Activated CD4-positive, alpha-beta T cell treated with anti-CD3 and anti-CD28 coated beads for 36 hours (primary cell): ENCODE measurements around the gene FARS2. TPM values are rescaled to one million over a fixed set of nuclear protein-coding genes. Genes with fewer than 3 reads are reported as not detected.

ENCODE experiments used
- ATAC-seq: fragments of 200-7000 bp; cut with Tn5 transposase; one replicate; pipeline ENCODE4 v1.10.0; 2021; ENCODE audit warnings: mild to moderate bottlenecking, moderate library complexity
- CTCF ChIA-PET: fragments of 350-600 bp; sonication (Branson Sonifier 250); formaldehyde crosslinking; loops from one replicate; lab custom pipeline; 2021; ENCODE audit warnings: antibody characterized with exemption; lab: Charles Lee
- POLR2A ChIA-PET: fragments of 350-600 bp; sonication (Branson Sonifier 250); formaldehyde crosslinking; loops from one replicate; lab custom pipeline; 2021; ENCODE audit warnings: antibody characterized with exemption, inconsistent platforms; lab: Charles Lee
- DNase-seq: peaks from one replicate; pipeline ENCODE4 v3.0.0-alpha.2; 2020
- H3K27ac Mint-ChIP-seq: one replicate; pipeline ENCODE4 v1.8.0; 2021; ENCODE audit warnings: mixed read lengths
- H3K27me3 Mint-ChIP-seq: one replicate; pipeline ENCODE4 v1.8.0; 2021; ENCODE audit warnings: mixed read lengths
- H3K36me3 Mint-ChIP-seq: one replicate; pipeline ENCODE4 v1.8.0; 2021; ENCODE audit warnings: low read depth, mixed read lengths
- H3K4me1 Mint-ChIP-seq: one replicate; pipeline ENCODE4 v1.8.0; 2021; ENCODE audit warnings: mixed read lengths
- H3K4me3 Mint-ChIP-seq: one replicate; pipeline ENCODE4 v1.8.0; 2021; ENCODE audit warnings: mild to moderate bottlenecking, moderate library complexity, mixed read lengths
- H3K9me3 Mint-ChIP-seq: one replicate; pipeline ENCODE4 v1.8.0; 2021; ENCODE audit warnings: low read depth, mixed read lengths
- intact Hi-C, 2 experiments: fragments of 100-400 bp; cut with DNase I in 1 of 2; cut with micrococcal nuclease in 1 of 2; formaldehyde crosslinking; loops; one replicate each; pipeline versions ENCODE4 v1.14.2 to v1.15.1; 2022 to 2024; cut with DNase I, micrococcal nuclease
- total RNA-seq, 2 experiments: library from RNA; stranded (reverse); gene quantifications; one replicate each; pipeline ENCODE4 v1.2.3, GENCODE V29; 2021

The FARS2 gene
- total RNA-seq, 2 experiments from 2014 or later = 17.6 to 18.4 TPM

DNA sequence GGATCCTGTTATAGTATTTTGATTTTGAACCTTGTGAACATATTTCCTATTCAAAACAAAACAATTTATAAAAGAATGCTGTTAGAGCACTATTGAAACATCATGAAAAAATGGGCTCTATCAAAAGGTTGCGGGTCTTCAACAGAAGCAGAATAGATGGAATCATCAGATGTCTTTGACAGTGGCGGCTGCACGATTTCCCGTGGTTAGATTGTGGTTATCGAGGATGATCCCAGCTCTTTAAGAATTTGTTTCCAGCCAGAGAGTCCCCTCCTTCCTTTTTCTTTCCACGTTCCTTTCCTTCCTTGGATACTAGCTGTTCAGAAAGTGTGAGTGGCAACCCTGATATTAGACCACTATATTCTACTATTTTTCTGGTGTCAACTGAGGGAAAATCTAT, 163.4 kb downstream of the FARS2 start:
- H3K4me3 Mint-ChIP-seq = no peak overlapping the region
- ChIA-PET CTCF (no interaction called here), POLR2A (no interaction called here)
- H3K9me3 Mint-ChIP-seq = no peaks in the 10 kb centered on the region
- H3K27me3 Mint-ChIP-seq = no peaks in the 10 kb centered on the region
- ATAC-seq (no peak), DNase-seq (no peak)
- H3K36me3 Mint-ChIP-seq = peaks cover 4% of the 10 kb centered on the region
- intact Hi-C loops = no loop called here
- no peak overlapping the region for H3K27ac Mint-ChIP-seq
- peaks cover 4% of the 10 kb centered on the region for H3K4me1 Mint-ChIP-seq

DNA sequence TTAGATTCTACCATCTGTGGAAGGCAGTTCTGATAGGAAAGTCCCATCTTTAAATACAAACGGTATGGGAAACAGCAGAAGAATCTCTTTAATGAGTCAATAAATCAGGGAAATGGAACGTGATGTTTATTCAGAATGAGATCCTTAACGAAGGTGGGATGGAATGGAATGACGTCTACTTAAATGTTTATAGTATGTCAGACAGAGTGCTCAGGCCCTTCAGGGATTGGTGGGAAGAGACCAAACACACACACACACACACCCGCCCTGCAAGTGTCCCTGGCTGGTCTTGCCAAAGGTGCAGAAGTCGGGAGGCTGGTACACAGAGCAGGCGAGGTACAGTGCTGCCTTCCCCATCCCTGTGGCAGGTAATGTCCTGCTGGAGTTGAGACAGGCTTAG, 164.0 kb downstream of the FARS2 start:
- ATAC-seq (no peak), DNase-seq (no peak)
- no peak overlapping the region for H3K27ac Mint-ChIP-seq
- no peaks in the 10 kb centered on the region for H3K9me3 Mint-ChIP-seq
- no peak overlapping the region for H3K4me3 Mint-ChIP-seq
- POLR2A ChIA-PET = no interaction called here
- intact Hi-C loops = no loop called here
- H3K36me3 Mint-ChIP-seq = no peaks in the 10 kb centered on the region
- H3K4me1 Mint-ChIP-seq = peaks cover 4% of the 10 kb centered on the region
- no peaks in the 10 kb centered on the region for H3K27me3 Mint-ChIP-seq
- CTCF ChIA-PET = no interaction called here

DNA sequence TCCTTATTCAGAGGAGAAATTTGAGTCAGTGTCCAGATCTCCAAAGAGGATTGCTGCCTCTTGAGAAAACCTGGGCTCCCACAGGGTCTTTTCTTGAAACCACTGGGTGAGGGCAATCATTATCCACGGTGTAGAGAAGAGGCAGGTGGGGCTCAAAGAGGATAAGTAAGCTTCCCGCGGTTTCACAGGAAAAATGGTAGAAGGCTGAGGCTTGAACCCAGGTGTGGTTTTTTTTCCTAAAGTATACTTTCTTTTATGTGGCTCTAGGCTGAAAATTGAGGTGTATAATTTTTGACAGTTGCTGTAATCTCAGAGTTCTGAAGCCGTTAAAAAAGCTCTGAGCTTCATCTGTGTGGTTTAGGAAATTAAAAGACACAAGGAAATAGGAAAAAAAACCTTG, 164.5 kb downstream of the FARS2 start:
- H3K9me3 Mint-ChIP-seq = no peaks in the 10 kb centered on the region
- ATAC-seq (no peak), DNase-seq (no peak)
- CTCF ChIA-PET = no interaction called here
- intact Hi-C loops = no loop called here
- no peak overlapping the region for H3K27ac Mint-ChIP-seq
- no peak overlapping the region for H3K4me3 Mint-ChIP-seq
- H3K36me3 Mint-ChIP-seq = peaks cover 2% of the 10 kb centered on the region
- H3K4me1 Mint-ChIP-seq = peaks cover 4% of the 10 kb centered on the region
- no peaks in the 10 kb centered on the region for H3K27me3 Mint-ChIP-seq
- POLR2A ChIA-PET = no interaction called here

DNA sequence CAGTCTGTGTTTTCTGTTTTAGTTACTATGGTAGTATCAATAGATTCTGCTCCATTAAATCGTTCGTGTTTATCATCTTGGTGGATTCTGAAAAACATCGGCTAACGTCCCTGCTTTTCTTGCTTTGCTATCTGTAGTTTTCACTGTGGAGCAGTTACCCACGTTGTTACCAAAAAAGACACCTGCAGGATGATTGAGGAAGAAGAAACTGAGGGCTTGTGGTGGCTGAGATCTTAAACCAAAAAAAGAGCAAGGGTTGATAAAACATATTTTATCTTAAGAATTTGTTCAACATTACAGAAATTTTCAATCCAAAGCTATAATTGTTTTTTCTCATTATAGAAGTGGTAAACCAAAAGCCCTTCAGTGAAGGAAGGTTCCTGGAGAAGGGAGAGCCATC, 166.3 kb downstream of the FARS2 start:
- peaks cover 8% of the 10 kb centered on the region for H3K36me3 Mint-ChIP-seq
- H3K27ac Mint-ChIP-seq = no peak overlapping the region
- intact Hi-C loops = no loop called here
- ChIA-PET POLR2A (no interaction called here), CTCF (no interaction called here)
- H3K27me3 Mint-ChIP-seq = no peaks in the 10 kb centered on the region
- DNase-seq = no peak
- H3K9me3 Mint-ChIP-seq = no peaks in the 10 kb centered on the region
- H3K4me1 Mint-ChIP-seq = peaks cover 4% of the 10 kb centered on the region
- H3K4me3 Mint-ChIP-seq = no peak overlapping the region
- ATAC-seq = no peak

DNA sequence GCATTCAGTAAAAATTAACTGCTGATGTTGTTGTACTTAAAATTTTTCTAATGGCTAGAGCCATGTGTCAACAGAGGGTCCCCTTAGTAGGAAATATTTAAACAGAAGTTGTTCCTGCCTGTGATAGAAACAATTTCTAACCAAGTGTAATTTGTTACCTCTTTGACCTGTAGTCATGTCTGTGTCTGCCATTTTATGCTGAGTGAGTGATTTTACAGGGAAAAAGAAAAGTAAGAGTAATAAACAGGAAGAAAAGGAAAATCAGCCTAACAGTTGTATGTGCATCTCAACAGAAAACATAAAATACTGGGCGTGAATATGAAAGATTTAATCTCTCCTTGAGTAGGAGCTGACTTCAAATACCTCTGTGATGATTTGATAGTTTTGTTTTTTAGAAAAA, 172.0 kb downstream of the FARS2 start:
- Mint-ChIP-seq H3K9me3 (peaks cover 8% of the 10 kb centered on the region), H3K27ac (no peak overlapping the region), H3K4me3 (no peak overlapping the region), H3K27me3 (no peaks in the 10 kb centered on the region), H3K36me3 (peaks cover 56% of the 10 kb centered on the region), H3K4me1 (no peaks in the 10 kb centered on the region)
- DNase-seq (no peak), ATAC-seq (no peak)
- ChIA-PET CTCF (no interaction called here), POLR2A (no interaction called here)
- intact Hi-C loops = no loop called here

DNA sequence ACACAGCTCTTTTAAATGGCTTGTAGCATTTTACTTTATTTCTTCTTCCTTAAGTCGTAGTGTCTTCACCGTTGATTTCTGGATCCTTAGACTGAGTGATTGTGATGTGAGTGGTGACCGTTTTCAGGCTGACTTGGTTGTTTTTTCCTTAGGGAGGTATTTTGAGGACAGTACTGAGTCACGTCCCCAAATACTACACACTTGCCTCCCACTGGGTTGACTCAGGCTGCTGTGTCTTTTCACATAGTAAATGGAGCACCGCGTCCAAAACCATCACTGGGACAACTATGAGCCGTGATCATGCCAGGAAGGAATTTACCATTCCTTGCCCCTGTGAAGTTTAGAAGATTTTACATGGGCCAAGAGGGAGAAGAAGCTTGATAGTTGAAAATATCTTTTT, 174.1 kb downstream of the FARS2 start:
- intact Hi-C loops = no loop called here
- H3K27me3 Mint-ChIP-seq = no peaks in the 10 kb centered on the region
- CTCF ChIA-PET = interaction anchor here (0.6 kb wide), 1 partner anchor 261 kb away, joined by 3 read pairs; no protein-coding TSS in a partner anchor
- no peak overlapping the region for H3K27ac Mint-ChIP-seq
- peaks cover 7% of the 10 kb centered on the region for H3K4me1 Mint-ChIP-seq
- no peak for ATAC-seq
- peaks cover 61% of the 10 kb centered on the region for H3K36me3 Mint-ChIP-seq
- H3K9me3 Mint-ChIP-seq = peaks cover 8% of the 10 kb centered on the region
- DNase-seq = no peak
- no peak overlapping the region for H3K4me3 Mint-ChIP-seq
- POLR2A ChIA-PET = no interaction called here

DNA sequence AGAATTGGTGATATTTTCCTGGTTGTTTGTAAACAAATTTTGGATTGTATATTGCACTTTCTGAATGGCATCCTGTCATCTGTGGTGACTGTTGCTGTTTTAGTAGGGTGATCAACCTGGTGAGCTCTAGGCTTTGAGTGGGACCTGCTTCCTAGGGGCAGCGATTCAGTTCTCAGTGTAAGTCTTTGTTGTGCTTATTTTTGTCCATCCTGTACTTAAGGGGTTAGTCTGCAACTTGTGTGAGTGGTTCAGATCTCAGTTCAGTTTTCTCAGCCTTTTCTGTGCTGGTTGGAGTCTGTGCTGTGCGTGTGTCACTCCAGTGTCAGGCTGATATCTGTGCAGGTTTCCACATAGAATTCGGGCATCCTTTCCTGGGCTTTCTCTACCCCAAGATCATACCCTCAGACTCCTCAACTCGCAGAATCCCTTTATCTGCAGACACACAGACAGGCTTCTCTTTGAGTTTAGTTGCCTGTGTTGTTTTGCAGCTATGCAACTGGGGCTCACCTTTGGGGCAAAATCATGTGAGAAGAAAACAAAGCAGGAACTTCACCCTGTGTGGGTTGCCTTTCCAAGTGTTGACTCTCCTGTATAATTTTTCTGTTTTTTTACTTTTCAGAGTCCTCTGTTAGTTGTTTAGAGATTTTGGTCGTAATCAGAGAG, 177.7 kb downstream of the FARS2 start:
- POLR2A ChIA-PET = no interaction called here
- Mint-ChIP-seq H3K9me3 (peaks cover 8% of the 10 kb centered on the region), H3K27me3 (no peaks in the 10 kb centered on the region), H3K4me3 (no peak overlapping the region), H3K4me1 (peaks cover 8% of the 10 kb centered on the region), H3K27ac (no peak overlapping the region), H3K36me3 (peaks cover 40% of the 10 kb centered on the region)
- ATAC-seq (no peak), DNase-seq (no peak)
- CTCF ChIA-PET = no interaction called here
- intact Hi-C loops = no loop called here

DNA sequence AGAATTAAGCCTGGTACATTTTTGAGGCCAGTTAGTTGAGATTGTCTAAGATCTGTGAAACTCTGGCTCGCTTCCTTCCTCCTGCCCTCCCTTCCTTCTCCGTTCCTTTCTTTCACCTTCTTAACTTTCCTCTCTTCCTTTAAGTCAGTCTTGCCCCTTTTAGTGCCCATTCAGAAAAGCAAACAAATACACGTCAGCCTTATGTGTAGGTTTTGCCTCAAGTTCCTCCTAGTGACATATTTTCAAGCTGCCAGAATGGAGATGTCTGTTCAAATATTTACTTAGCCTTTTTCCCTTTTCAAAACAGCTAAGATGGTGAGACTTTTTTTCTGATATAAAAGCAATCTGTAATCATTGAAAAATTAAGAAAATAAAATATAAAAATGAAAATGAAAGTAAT, 178.4 kb downstream of the FARS2 start:
- no peak overlapping the region for H3K4me3 Mint-ChIP-seq
- CTCF ChIA-PET = no interaction called here
- H3K9me3 Mint-ChIP-seq = peaks cover 8% of the 10 kb centered on the region
- peaks cover 8% of the 10 kb centered on the region for H3K4me1 Mint-ChIP-seq
- DNase-seq (no peak), ATAC-seq (no peak)
- POLR2A ChIA-PET = no interaction called here
- no peak overlapping the region for H3K27ac Mint-ChIP-seq
- intact Hi-C loops = no loop called here
- H3K36me3 Mint-ChIP-seq = peaks cover 36% of the 10 kb centered on the region
- H3K27me3 Mint-ChIP-seq = no peaks in the 10 kb centered on the region

DNA sequence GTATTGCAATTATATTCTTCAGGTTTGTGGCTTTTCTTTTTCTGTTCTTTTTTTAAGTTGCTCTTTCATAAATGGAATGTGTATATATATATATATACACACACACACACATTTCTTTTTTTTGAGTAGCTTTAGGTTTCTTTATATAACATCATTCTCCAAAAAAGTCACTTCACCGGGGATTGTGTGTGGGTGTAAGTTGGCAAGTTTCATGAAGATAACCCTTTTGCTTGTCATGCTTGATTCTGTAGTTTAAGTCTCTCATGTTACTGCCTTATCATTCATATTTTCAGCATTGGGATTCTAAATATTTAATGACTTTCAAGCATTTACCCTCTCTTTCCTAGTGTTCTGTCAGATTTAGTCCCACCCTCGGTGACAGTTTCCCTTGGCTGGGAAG, 181.0 kb downstream of the FARS2 start:
- no peaks in the 10 kb centered on the region for H3K9me3 Mint-ChIP-seq
- ATAC-seq = no peak
- intact Hi-C loops = no loop called here
- H3K36me3 Mint-ChIP-seq = peaks cover 12% of the 10 kb centered on the region
- H3K27ac Mint-ChIP-seq = no peak overlapping the region
- no peak overlapping the region for H3K4me3 Mint-ChIP-seq
- POLR2A ChIA-PET = no interaction called here
- CTCF ChIA-PET = interaction anchor here (0.9 kb wide), 1 partner anchor 20 kb away, joined by 3 read pairs; no protein-coding TSS in a partner anchor
- no peak for DNase-seq
- H3K27me3 Mint-ChIP-seq = no peaks in the 10 kb centered on the region
- H3K4me1 Mint-ChIP-seq = peaks cover 8% of the 10 kb centered on the region

DNA sequence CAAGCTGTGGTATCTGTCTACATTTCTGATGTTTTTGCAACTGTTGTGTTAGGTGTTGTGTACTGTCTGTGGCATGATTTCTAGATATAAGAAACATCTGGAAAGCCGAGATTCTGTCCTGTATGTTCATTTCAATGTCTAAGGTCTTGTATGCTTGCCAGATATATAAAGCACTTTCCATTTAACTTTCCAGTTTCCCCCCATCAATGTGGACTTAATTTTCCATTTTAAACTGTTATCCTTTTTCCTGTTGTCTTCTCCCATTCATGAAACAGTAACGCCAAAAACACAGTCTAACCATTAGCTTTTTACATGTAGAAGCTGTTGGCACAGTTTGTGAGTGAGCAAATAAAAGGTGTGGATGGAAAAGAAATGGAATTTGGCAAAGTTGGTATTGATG, 181.6 kb downstream of the FARS2 start:
- H3K4me3 Mint-ChIP-seq = no peak overlapping the region
- intact Hi-C loops = no loop called here
- CTCF ChIA-PET = interaction anchor here (0.9 to 1.3 kb wide), 2 partner anchors 20 to 64 kb away, joined by 3 to 4 read pairs; no protein-coding TSS in a partner anchor
- H3K27ac Mint-ChIP-seq = no peak overlapping the region
- H3K36me3 Mint-ChIP-seq = peaks cover 12% of the 10 kb centered on the region
- ATAC-seq (no peak), DNase-seq (no peak)
- POLR2A ChIA-PET = no interaction called here
- H3K9me3 Mint-ChIP-seq = no peaks in the 10 kb centered on the region
- peaks cover 8% of the 10 kb centered on the region for H3K4me1 Mint-ChIP-seq
- H3K27me3 Mint-ChIP-seq = no peaks in the 10 kb centered on the region

DNA sequence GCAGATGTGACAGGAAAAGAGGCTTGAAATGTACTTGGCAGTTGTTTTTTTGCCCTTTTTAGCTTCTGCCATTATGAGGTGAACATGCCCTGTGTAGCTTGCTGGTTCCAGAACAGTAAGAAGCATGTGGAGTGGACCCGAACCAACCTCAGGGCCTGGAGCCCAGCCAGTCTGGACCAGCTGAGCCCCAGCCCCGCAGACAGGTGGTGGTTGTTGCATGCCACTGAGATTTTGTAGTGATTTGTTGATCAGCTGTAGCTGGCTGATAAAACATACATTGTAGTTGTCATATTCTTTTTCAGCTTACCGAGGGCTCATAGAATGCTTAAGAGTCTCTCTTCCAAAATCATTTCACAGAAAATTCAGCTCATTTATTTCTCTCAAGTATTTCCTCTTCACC, 182.2 kb downstream of the FARS2 start:
- intact Hi-C loops = no loop called here
- ATAC-seq (no peak), DNase-seq (no peak)
- Mint-ChIP-seq H3K4me1 (peaks cover 8% of the 10 kb centered on the region), H3K27me3 (no peaks in the 10 kb centered on the region), H3K4me3 (no peak overlapping the region), H3K36me3 (peaks cover 10% of the 10 kb centered on the region), H3K27ac (no peak overlapping the region), H3K9me3 (no peaks in the 10 kb centered on the region)
- CTCF ChIA-PET = interaction anchor here (1.3 kb wide), 1 partner anchor 63 kb away, joined by 4 read pairs; no protein-coding TSS in a partner anchor
- POLR2A ChIA-PET = no interaction called here

DNA sequence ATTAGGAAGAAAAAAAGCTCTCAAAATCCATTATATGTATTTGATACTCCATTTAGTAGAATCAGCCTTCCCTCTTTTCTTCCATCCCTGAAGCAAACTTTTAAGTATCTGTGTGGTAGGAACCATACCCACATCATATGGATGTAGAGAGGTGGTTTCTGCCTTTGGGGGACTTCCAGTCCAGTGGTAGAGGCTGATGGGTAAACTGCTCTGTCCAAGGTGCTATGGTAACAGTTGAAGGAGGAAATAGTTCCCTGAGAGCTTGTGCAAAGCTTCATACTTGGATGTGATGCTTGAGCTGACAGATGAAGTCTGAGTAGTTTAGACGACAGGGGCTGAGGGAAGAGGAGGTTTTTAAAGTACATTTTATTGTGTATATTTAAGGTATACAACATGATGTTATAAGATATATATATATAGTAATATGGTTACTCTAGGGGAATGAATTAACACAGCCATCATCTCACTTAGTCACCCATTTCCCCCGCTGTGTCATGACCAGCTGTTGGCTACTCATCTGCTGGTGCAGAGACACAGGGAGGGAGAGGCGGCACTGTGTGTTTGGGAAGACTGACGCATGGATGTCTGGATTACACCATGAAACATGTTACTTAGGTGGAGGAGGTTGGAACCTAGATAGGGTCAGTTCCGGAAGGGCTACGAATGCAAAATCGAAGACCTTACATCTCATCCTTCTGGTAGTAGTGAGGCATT, 185.2 kb downstream of the FARS2 start:
- Mint-ChIP-seq H3K36me3 (peaks cover 5% of the 10 kb centered on the region), H3K9me3 (no peaks in the 10 kb centered on the region), H3K27me3 (no peaks in the 10 kb centered on the region), H3K4me3 (no peak overlapping the region), H3K27ac (no peak overlapping the region), H3K4me1 (peaks cover 7% of the 10 kb centered on the region)
- intact Hi-C loops = no loop called here
- POLR2A ChIA-PET = interaction anchor here (0.6 kb wide), 1 partner anchor 899 kb away, joined by 5 read pairs; no protein-coding TSS in a partner anchor
- DNase-seq (no peak), ATAC-seq (no peak)
- CTCF ChIA-PET = interaction anchor here (0.9 kb wide), 2 partner anchors 16 to 19 kb away, joined by 3 to 4 read pairs; no protein-coding TSS in a partner anchor
